ENCODE results near the gene LDLRAD3.
"Not testable (repeated sequence)": the region's sequence is repeated elsewhere in the genome, so short reads cannot be mapped to it uniquely, and the experiment has no call there.

Gene LDLRAD3

DNA sequence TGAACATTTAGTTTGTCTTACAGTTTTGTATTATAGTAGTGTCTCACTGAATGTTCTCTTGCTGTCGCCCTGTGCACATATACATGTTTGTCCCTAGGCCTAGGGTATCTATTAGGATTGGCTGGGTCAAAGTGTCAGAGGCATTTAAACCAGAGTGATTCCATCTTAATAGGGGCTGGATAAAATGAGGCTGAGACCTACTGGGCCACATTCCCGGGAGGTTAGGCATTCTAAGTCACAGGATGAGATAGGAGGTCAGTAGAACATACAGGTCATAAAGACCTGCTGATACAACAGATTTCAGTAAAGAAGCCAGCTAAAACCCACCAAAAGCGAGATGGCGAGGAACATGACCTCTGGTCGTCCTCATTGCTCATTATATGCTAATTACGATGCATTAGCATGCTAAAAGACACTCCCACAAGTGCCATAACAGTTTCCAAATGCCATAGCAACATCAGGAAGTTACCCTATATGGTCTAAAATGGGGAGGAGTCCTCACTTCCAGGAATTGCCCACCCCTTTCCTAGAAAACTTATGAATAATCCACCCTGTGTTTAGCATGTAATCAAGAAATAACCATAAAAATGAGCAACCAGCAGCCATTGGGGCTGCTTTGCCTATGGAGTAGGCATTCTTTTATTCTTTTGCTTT, 82.6 kb downstream of the LDLRAD3 start:
- DNase-seq = no peak

DNA sequence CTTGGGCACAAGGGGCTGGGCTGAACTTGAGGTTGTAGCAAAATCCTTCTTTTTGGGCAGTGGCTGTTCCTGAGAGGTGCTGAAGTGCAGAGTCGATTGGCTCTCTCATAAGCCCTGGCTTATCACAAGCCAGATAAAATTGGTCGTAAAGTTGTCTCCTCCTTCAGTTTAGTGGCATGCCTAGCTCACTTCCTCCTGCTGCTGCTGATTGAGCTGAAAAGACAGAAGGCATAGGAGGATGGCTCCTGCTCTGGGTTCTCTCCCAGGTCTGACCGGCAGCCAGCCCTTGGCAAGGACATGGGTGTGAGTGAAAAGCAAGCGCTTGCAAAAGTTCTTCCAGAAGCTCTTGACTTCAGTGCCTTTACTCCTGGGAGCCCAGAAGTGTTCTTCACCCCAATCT, 83.9 kb downstream of the LDLRAD3 start:
- no peak for DNase-seq

DNA sequence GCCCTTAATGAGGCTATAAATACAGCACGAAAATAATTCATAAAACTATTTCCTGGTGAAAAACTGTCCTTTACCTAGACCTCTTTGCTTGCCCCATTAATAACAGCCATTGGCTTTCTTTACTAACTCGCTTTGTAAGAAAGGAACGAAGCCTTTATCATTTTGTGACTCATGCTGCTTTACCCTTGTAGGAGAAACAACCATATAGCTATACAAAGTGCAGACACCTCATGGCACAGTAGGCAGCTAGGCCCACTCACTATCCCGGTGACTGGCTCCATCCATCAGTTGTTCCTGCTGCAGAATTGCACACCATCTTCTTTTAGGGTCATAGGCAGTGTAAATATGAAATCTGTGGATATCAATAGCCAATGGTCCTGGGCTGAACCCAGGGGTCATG, 85.8 kb downstream of the LDLRAD3 start:
- no peak for DNase-seq

DNA sequence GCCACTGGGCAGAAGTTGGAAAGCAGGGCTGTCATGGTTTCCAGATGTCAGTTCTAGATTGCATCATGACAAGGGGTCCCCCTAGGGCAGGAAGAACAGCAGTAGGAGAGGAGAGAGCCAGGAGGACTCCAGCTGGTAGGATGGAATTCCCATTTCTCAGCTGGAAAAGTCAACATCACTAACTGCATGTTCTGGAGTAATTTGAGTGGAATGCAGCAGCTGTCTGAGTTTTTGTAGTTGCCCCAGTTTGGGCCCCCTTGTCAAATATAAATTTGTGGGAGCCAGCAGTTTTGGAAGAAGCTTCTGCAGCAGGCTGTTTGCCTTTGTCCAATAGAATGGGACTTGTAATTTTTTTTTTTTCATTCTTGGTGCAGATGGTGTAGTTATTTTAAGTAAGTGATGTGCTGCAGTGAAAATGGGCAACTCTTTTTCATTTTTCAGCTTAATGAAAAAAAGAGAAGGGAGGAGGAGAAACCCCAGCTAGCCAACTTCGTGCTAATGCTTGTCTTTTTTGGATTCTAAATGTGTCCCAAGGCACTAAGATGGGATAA, 86.9 kb downstream of the LDLRAD3 start:
- DNase-seq = no peak

DNA sequence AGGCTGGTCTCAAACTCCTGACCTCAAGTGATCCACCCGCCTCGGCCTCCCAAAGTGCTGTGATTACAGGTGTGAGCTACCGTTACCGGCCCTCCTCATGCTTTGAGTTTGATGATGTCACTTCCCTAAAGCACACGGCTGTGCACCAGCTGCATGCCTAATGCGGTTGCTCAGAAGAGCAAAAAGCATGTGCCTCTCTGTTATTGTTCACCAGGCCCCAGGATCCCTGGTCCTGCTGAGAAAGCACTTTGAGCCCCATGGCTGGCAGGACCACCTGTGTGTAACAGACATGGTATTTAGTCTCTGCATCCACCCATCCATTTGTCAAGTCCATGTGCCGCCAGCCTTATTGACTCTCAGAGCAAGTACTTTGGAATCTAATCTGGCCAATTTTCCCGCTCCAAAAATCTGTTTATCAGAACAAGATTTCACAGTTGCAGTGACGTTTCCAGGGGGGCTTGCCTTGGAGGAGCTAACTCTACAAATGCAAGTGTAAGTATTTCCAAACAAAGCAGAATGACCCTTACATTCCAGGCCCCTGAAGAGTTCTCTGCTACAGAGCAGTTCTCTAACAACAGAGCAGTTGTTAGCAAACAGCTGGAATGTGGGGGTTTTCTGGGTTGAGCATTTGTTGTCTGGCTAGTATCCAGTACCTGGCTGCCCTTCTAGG, 89.4 kb downstream of the LDLRAD3 start:
- no peak for DNase-seq

DNA sequence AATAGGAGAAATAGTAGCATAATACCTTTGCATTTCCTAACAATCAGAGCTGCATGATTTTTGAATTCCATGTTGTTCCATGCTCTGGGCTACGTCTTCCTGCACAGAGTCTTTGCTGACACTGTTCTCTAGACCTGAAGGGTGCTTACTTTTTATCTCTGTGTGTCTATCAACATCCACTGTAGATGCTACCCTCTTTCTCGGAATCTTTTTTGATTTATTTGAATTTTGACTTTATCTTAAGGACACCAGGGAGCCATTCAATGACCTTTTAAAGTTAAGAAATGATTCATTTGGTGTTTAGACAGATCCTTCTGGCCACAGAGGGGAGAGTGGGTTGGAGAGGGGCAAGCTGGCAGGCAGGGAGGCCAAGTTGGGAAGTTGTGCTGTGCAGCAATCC, 90.1 kb downstream of the LDLRAD3 start:
- DNase-seq = no peak

DNA sequence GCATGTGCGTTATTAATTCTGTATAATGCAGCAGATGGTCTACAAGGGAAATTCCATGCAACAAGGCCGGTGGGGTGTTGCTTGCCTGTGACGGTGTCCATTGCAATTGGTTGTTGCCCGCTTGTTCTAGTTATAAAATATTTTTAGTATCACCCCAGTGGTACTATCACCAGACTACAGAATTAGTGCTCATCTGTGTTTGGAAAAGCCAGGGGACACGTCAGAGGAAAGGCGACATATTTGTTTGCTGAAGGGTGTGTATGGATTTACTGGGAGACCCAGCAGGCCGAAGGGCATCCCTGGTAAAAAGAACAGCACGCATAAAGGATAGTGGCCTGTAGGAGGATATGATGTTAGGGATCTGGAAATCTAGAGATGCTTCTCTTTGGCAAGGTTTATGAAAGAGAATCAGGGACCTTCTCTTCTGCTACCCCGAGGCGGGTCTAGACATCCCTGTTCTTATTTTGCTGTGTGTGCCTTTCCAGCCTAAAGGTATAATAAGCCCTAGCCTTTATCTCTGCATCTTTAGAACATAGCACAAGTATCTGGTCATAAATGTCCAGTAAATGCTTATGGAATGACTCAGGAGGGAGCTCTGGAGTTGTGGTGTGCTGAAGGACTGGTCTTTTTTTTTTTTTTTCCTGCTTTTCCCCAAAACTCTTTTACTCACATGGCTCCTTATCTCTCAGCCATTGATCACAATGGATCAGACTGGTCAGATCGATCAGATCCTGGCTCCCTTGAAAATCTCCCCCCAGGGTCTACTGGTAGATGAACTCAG, 90.9 kb downstream of the LDLRAD3 start:
- no peak for DNase-seq

DNA sequence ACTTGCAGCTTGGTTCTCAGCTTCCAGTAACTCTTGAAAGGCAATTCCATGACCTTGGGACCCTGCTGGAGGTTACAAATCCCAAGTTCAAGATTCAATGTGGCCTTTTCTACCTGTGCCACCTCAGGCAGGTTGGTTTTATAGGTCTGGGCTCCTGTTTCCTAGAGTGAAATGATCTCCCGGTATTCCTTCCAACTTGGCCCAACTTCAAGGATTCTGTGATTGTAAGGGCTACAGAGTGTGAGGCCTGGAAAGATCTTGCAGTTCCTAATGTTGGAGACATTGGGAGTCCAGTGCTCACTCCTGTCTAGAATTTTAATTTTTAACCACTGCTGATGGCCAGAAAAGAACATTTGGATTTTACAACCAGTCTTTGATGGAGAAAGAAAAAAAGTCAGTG, 91.6 kb downstream of the LDLRAD3 start:
- DNase-seq = no peak

DNA sequence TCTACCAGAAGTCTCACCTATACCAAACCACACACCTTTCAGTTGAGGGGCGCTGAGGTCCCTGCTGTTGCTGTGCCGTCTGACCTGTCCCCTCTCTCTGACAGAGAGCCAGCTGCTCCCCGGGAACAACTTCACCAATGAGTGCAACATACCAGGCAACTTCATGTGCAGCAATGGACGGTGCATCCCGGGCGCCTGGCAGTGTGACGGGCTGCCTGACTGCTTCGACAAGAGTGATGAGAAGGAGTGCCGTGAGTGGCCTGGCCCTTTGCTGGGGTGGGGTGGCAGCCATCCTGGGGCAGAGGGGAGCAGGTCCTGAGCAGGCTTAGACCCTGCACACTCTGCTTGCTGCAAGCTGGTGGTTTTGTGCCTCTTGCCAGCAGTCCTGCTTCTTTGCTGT, 92.1 kb downstream of the LDLRAD3 start:
- DNase-seq = no peak

DNA sequence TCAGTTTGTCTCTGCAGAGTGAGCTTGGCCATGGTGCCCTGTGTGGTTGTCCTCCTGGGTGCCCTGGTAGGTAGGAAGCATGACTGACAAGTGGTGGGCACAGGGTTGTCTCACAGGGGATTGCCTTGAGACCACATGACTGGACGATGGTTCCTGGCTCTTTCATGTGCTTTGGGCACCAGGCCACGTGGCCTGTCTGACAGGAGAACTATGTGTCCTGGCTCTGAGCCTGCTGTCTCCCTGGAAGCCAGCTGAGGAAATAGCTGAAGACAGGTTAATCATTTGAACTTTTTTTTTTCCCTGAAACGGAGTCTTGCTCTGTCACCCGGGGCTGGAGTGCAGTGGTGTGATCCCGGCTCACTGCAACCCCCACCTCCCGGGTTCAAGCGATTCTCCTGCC, 93.2 kb downstream of the LDLRAD3 start:
- DNase-seq = no peak

DNA sequence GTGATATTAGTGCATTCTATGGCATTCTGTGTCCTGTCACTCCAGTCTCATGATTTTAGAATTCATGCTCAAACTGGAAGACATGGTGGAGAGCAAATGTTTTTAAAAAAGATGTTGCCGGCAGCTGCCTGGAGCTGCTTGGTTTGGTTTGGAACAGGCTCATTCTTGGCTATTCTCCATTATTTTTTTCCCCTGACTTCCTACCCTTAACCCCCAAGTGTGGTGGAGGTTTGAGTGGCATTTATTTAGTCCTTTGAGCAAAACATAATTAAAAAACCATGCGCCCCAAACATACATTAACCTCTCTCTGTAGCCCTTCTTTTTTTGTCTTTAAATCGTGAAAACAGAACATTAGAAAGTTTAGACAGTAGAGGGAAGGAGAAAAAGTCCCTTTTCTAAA, 94.7 kb downstream of the LDLRAD3 start:
- no peak for DNase-seq

DNA sequence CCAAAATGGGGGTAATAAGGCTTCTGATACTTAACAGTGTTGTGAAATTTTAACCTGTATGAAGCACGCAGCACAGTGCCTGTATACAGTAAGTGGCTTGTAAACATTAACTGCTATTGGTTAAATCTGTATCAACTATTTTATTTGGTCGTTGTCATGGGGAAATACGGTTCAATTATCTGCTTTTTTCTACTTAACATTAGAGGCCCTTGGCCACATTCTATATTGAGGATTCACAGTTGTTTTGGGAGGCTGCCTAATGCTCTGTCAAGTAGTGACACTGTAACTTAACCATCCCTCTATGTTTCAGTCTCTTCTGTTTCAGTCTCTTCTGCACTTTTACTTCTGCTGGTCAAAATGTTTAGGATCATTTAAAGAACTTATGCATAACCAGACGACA, 95.6 kb downstream of the LDLRAD3 start:
- no peak for DNase-seq

DNA sequence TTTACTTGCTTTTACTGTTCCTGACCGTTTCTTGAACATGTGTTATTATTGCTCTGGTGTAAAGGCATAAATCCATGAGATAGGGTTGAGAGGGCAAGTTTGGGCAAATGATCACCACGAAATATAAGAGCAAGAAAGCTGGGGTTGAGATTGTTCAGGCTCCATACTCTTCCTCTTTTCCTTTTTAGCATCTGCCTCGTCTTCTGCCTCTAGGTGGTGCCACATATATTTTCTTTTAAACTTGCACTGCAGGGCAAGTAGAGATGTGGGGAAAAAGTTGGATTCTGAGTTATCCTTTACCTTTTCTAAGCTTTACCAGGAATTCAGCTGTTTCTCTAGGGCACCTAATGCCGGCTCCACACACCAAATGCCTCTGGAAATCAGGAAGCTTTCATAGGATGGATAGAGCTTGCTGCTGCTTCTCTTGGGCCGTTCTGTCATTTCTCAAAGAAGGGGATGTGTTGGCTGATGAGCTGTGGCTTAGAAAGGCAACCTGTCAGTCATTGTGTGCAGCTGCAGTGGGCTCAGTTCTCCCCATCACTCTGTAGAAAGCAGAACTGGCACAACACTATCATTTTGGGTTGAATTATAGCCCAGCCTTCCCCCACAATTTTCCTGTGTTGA, 98.2 kb downstream of the LDLRAD3 start:
- no peak for DNase-seq

DNA sequence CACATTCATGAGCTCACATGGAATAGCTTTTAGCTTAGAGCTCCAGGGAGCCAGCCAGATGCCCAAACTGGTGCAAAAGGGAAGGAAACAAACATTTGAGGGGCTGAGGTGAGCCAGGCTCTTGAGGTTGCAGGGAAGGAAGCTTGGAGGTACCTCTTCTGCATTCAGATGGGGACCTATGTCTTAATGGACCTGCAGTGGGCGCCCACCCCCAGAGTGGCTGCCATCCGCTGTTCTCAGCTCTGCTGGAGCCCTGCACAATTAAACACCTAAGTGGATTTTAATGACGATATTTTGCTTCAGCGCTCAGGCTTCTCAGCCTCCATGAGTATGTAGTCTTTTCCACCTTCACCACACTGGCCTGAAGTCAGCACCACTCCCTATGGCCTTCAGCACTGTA, 100.8 kb downstream of the LDLRAD3 start:
- no peak for DNase-seq

DNA sequence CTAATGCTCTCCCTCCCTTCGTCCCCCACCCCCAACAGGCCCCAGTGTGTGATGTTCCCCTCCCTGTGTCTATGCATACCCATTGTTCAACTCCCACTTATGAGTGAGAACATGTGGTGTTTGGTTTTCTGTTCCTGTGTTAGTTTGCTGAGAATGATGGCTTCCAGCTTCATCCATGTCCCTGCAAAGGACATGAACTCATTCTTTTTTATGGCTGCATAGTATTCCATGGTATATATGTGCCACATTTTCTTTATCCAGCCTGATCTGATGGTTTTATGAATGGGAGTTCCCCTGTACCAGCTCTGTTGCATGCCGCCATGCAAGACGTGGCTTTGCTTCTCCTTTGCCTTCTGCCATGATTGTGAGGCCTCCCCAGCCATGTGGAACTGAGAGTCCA, 102.1 kb downstream of the LDLRAD3 start:
- not testable (repeated sequence) for DNase-seq

DNA sequence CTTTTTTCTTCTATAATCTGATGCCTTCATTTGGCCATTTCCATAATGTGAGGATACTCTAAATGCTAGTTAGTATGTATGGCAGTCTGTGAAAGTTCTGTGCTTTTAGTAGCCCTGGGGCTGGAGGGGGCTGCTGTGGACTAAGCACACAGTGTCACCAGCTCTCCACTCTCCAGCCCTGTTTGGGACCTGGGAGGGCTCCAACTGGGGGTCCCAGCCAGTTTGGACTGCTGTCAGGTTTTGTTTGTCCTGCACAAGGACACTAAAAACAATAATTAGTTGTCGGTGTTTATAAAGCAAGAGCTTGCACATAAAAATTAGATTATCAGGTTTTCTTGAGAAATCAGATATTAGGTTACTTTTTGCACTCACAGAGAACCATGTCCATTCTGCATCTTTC, 103.1 kb downstream of the LDLRAD3 start:
- DNase-seq = no peak

DNA sequence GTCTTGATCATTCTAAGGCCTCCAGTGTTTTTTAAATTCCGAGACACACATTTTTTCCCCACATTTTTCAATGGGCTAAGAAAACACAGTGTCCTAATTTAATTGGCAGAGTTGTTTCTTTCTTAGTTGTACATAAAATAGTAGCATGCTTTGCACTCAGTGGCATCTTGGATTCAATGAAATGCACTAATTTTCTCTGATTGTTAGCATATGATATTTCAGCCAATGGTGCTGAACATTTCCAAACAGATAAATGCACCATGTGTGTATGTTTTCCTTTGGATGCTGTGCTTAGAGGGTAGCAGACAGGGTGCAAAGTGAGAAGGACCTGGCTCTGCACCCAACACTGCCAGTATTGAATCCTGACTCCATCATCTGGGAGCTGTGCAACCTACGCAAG, 103.5 kb downstream of the LDLRAD3 start:
- DNase-seq = no peak

DNA sequence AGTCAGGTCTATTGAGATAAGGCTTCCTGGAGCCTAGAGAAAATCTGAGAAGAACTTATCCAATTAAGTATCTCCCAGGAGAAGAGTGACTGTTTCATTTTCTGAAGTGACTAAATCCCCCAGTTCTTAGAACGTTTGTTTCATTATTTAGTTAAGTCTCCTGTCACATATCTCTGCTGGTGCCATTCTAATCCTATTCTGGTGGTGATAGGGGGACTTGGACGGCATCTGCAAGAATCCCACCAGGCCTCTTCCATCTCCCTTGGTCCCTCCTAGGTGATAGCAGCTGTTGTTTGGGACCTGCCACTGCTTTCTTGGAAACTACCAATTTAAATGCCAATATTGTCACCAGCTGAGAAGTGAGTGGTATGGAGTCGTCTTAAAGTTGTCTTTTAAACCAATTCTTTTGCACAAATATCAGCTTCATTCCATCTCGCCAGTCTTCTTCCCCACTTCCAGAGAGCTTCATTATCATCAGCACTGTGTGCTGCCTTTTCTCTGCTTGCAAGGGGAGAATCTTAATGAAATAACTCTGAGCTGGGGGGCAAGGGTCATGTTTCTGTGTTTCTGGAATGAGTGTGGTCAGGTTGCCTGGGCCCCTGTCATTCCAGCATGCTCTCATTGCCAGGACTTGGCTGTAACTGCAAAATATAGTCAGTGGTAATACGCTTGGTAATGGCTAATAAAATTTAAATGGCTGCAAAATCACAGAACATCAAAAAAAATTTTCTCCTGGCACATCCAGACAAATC, 104.8 kb downstream of the LDLRAD3 start:
- no peak for DNase-seq

DNA sequence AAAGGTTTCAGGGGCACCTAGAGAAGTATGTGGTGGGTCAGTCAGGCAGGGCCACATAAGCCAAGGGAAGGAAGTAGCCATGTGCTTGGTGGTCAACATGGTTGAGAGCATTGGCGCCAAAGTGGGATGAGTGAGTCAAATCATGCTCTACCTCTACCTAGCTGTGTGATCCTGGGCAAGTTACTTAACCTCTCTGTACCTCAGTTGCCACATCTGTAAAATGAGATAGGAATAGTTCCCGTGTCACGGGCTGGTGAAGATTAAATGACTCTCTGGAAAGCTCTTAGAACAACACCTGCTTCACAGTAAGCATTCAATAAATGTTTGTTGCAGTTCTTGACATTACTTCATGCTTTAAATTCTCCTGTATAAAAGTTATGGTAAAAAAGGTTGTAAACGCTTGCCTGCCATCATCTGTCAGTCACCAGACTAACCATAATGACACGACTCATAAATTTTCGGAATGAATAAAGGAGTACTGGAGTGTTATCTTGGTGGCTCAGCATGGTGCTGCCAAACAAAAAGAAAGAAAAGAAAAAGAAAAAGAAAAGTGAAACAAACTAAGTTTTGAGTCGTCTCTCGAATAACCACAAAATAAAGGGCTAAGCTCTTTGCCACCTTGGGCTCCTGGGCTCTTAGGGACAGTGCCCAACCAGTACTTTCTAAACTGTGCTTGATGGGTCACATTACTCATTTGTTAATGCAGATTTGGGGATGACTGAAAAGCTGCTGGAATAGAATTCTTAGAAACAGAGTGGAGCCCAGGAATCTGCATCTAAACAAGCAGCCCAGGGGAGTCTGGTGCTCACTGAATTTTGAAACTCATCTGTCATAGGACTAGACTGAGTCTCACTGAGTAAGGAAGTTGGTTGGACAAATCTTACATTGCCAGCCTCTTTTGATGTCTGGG, 107.6 kb downstream of the LDLRAD3 start:
- no peak for DNase-seq

DNA sequence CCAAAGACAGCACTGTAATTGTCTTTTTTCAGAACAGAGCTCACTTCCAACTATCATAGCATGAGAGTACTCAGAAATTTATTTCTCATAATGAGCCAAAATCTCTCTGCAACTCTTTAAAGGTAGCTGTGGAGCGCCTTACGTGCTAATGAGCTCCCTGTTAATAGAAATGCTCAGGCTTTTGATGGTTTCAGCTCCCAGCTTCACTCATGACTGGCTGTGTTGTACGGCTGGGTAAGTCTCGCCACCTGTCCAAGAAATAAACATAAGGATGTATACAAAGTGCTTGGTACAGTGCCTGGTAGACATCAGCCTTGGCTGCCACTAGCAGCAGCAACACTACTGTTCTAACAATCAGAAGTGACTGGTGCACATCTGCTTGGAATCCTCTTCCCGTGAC, 109.4 kb downstream of the LDLRAD3 start:
- DNase-seq = no peak

DNA sequence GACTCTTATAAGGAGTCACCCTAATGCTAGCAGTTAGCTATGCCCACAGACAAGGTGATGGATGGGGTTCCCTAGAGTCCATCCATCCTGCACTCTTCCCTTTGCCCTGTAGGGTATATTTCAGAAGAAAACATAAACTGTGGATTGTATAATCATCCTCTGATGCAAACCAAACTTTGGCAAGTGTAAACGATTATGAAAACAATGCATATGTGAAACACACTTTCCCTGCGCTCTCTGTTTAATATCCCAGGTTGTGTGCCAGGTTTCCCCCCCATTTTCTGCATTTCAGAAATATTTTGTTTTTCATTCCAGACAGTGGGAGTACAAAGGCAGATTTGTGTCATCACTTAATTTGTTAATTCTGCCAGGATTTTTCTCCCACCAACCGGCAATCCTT, 110.0 kb downstream of the LDLRAD3 start:
- no peak for DNase-seq

DNA sequence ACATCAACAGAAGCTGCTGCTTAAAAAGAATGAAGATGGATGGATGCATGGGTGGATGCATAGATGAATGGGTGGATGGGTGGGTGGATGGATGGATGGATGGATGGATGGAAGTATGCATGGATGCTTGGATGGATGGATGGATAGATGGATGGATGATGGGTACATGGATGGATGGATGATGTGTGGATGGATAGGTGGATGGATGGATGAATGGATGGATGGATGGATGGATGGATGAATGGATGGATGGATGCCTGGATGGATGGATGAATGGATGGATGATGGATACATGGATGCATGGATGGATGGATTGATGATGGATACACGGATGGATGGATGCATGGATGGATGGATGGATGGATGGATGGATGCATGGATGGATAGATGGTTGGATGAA, 110.8 kb downstream of the LDLRAD3 start:
- no peak for DNase-seq
